GM18511 (cell line): Measurements from ENCODE around the gene COPS7A.

Experiments used
- ATAC-seq: cut with Tn5 transposase; IDR thresholded peaks from one replicate; pipeline ENCODE4 v1.9.1; 2021; ENCODE audit warnings: mild to moderate bottlenecking, moderate library complexity; ENCODE audit not compliant: unreplicated experiment

The COPS7A gene

GRCh38 chr12:6748761-6749160 is 24.9 kb downstream of the COPS7A start:
- no peak for ATAC-seq

- no peak for ATAC-seq
Measured at GRCh38 chr12:6750506-6750905, 26.7 kb downstream of the COPS7A start.

- no peak for ATAC-seq
Measured at GRCh38 chr12:6751767-6752166, 27.9 kb downstream of the COPS7A start.

DNA sequence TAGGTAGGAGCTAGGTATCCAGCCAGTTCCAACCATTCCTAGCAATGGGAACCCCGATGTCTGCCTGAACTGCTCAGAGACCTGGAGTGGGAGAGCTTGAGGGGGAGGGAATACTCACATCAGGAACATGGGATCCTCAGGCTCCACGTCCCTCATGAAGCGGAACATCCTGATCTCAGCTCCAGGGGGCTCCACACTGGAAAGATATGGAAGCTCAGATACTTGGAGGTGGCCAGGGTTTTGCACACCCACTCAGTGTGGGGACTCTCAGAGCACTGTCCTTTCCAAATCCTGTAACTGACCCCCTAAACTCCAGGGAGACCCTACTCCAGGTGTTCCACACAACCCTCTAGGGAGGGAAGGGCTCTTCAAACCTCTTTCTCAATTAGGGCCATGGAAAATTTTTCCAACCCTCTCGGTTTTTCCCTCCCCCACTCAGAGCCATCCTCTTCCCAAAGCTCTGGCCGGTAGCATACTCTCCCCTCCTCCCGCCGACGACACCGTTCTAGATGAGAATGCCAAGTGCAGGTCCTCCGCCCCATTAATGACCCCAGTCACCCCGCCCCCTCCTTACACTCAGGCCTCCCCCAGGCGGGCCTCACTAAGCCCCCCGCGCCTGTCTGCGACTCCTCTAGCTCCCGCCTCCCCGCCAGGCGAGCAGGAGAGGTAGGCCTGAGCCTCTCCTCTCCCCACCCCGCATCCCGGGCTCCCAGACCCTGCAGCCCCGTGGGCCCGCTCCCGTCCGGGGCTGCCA is 28.5 kb downstream of the COPS7A start:
- peak; percentile 11 for ATAC-seq

DNA sequence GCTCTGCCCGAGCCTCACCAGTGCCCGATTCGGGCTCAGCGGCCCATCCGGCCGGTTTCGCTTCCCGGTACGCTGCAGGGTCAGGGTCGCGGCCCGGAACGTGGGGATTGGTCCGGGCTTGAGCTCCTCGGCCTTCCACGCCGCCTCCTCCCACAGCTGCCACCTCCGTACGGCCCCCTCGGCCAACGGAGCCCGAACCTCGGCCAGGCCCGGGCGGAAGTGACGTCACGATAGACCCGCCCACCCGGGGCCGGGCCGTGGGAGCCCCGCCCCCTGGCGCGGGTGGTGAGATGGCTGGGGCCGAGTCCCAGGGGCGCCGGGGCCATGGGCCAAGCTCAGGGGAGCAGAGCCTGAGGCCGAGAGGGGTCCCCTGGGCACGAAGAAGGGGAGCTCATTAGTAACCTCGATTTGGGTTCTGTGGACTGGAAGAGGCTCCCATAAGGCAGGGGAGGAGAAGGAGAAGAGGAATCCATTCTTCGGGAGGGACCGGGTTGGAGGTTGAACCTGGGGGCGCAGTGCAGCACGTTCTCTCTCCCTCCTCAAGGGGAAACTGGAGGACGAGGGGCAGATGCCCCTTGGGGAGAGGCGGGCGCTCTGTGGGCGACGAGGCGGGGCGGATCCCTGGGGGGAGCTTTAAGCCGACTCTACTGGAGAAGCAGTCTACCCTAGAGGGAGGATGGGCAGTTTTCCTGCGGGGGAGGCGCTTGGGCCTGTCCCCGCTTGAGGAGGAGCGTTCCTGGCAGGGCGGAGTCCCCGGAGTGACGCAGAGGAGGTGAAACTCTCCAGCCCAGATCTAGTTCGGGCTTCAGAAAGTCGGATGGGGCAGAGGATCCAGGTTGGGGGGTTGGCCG is 29.3 kb downstream of the COPS7A start, which contains the start of gene MLF2:
TSS of gene MLF2 (minus strand) at position 221 of the 851 bp plus-strand sequence. CDS start 807 bp downstream, outside the sequence.
- ATAC-seq: peak; percentile 86

DNA sequence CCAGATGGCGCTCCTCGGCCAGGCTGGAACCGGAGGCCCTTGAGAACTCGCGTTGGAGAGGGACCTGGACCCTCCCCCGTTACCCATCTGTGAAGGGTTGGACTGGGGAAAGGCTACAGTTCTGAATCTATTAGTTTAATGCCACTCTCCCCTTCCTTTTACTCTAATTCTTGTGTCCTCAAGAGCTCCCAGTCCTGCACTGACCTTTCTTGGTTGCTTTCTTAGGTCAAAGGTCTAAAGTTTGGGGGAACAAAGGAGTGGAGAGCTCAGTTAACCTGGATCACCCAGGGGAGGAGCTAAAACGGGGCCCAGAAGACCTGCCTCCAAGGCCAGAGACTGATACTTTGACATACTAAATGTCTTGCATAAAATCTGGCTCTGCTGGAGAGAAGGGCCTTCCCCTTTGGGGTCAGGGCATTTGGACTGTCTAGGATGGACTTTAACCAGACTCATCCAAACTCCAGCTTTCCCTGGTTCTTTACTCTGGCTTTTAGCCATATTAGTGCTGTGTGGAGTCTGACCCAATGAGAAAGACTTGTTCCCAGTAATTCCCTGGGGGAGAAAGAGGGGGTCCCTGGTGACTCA is 30.0 kb downstream of the COPS7A start:
- no peak for ATAC-seq

DNA sequence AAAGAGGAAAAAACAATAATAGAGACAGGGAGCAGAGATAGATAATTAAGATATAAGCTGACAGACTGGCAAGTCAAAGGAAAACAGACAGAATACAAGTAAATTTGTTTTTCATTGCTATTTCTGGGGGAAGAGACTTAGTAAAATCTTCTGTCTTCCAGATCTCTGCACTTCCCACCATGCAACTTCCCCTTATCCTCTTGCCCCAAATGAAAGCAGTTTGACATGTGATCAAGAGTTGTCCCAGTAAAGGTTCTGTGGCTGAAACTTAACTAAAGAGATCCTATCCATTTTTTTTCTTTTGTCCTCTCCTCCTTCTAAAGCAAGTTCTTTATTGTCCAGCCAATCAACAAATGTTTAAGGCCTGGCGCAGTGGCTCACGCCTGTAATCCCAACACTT is 30.6 kb downstream of the COPS7A start:
- no peak for ATAC-seq

DNA sequence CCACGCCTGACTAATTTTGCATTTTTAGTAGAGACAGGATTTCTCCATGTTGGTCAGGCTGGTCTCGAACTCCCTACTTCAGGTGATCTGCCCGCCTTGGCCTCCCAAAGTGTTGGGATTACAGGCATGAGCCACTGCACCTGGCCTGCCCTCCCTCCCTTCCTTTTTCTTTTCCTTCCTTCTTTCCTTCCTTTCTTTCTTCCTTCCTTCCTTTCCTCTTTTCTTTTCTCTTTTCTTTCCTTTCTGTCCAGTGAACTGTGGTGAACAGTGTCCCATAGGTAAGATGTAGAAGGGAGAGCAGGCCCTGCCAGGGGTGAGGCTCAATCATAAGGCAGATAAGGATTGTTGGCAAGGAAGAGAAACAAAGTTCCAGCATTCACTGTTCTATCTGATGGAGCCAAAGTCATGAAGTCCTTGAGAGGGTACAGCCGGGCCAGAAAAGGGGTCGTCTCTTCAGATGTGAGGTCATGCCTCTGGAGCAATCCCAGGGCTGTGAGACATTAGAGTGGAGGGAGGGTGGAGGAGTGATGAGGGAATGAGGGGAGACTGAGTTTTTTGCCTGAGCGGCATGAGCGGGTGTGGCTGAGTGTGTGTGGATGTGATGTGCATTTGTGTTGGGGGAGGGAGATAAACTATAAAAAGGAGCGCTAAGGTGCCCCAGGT is 33.3 kb downstream of the COPS7A start:
- ATAC-seq: no peak

- no peak for ATAC-seq
Measured at GRCh38 chr12:6758506-6759095, 34.8 kb downstream of the COPS7A start.

- no peak for ATAC-seq
Measured at GRCh38 chr12:6759741-6760140, 35.9 kb downstream of the COPS7A start.

GRCh38 chr12:6763380-6763779 is 39.5 kb downstream of the COPS7A start:
- no peak for ATAC-seq

- ATAC-seq: peak; percentile 89
Measured at GRCh38 chr12:6764011-6764828, 40.4 kb downstream of the COPS7A start.

- ATAC-seq: no peak
Measured at GRCh38 chr12:6765048-6765633, 41.3 kb downstream of the COPS7A start.

DNA sequence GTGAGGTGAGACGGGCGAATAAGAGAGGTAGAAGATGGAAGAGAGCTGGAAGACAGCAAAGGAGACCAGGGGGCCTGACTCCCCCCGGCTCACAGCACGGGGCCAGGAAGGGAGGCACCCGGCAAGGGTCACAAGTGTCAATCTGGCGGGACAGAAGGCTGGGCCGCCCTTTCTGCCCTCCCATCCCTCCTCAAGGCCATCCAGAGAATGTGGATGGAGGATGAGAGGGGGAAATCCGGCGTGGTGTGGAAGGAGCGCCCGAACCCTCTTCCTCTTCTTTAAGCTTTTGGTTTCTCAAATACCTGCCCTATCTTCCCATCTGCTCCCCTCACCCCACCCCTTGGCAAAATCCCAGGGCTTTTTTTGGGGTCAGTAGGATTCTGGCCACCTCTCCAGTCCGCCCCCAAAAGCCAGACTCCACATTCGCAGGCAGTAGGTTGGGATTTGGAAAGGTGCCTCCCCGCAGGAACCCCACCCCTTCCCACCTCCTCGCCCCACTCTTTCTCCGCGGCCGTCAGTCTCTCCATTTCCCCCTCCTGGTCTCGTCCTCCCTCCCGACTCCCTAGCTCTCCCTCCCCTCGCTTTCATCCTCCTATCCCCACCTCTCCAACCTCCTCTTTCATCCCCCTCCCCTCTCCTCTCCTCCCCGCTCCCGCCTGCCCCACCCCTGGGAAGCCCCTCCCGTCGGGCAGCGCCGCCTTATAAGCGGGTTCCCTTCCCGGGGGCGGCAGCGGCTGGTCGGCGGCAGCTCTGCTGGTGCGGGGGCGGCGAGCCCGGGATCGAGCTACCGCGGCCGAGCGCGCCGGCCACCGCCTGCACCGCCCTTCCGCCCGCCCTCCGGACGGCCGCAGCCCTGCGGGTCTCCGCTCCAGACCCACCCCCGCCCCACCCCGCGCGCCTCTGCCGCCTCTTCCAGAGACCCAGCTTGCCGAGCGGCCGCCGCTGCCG is 42.1 kb downstream of the COPS7A start, which contains the start of gene PTMS:
TSS of gene PTMS (plus strand) at position 730 of the 948 bp plus-strand sequence. CDS start 343 bp downstream, outside the sequence.
- peak; percentile 24 for ATAC-seq

GRCh38 chr12:6766651-6767349 is 43.0 kb downstream of the COPS7A start:
- peak; percentile 57 for ATAC-seq

- no peak for ATAC-seq
Measured at GRCh38 chr12:6767353-6768319, 43.8 kb downstream of the COPS7A start.
